Heart left ventricle (tissue), 13 donors: Measurements from ENCODE around the gene NFATC2.

Experiments used
- POLR2A ChIP-seq, 2 donors: fragments of 450-650 bp; IDR thresholded peaks; one replicate each; pipeline ENCODE4 v1.6.1; 2017; ENCODE audit warnings: antibody characterized with exemption in 2 of 2, mild to moderate bottlenecking in 2 of 2, moderate library complexity in 2 of 2
- TF ChIP-seq, protein P1 (sequence below), 12 donors: fragments of 200-600 bp; sonication (generic) in 4 of 12; IDR thresholded peaks; one replicate each; pipeline versions ENCODE4 v1.5.0 to v1.8.0; 2018 to 2022; ENCODE audit warnings: antibody characterized with exemption in 12 of 12, mild to moderate bottlenecking in 5 of 12
- donor health status: ischemic (EF 13 %, LVEDD 7.1; RV severe dilation, severe dysfunction).
- donor health status: DM: no; HTN: yes; CAD: no.
- donor health status: DM: no; HTN: no; CAD: no.
- donor health status: ischemic (EF 25% LVEDD 6.9; RV normal size, moderate dysfunction).
- donor health status: ischemic (EF 25% LVEDD 5.7; RV mildly dilated, moderate dysfunction).
- donor health status: ischemic (EF 35%, LVEDD 5.7; RV mildly dilated, moderate dysfunction).
- donor health status: nonischemic (EF 11% LVEDD 7.7; RV severe dilation, severe dysfunction).
- donor health status: DM: yes; HTN: yes; CAD: no.
- donor health status: PGD.
- donor health status: ischemic (EF 29% LVEDD 5.4; RV normal size, mild dysfunction).
- donor health status: nonischemic (EF 23%, LVEDD 6.1; RV moderate dilation, normal function).

DNA sequence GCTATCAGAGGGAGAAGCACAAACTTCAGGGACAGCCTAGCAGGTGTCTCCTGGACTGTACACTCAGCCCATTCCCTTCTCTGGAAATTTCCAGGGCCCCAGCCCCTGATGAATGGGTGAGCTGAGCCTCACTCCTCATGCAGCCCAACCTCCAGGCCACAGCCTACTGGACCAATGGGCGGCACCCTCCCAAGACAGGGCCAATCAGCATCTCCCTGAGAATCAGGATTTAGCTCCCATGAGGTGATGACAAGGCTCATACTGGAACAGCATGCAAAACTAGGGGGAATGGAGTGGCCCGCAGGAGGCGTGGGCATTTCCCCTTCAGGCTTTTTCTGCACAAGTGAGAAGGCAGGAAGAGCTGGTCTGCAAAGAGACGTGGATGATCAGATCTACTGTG is 29.0 kb downstream of the NFATC2 start:
- TF ChIP-seq, protein P1, sequence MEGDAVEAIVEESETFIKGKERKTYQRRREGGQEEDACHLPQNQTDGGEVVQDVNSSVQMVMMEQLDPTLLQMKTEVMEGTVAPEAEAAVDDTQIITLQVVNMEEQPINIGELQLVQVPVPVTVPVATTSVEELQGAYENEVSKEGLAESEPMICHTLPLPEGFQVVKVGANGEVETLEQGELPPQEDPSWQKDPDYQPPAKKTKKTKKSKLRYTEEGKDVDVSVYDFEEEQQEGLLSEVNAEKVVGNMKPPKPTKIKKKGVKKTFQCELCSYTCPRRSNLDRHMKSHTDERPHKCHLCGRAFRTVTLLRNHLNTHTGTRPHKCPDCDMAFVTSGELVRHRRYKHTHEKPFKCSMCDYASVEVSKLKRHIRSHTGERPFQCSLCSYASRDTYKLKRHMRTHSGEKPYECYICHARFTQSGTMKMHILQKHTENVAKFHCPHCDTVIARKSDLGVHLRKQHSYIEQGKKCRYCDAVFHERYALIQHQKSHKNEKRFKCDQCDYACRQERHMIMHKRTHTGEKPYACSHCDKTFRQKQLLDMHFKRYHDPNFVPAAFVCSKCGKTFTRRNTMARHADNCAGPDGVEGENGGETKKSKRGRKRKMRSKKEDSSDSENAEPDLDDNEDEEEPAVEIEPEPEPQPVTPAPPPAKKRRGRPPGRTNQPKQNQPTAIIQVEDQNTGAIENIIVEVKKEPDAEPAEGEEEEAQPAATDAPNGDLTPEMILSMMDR (IDR thresholded peaks at IDR 0.05), result no peak
- TF ChIP-seq POLR2A (IDR thresholded peaks at IDR 0.05), result no peak
